HG02970 (cell line): ENCODE data around the gene ZGLP1.
"Not testable (repeated sequence)": the region's sequence is repeated elsewhere in the genome, so short reads cannot be mapped to it uniquely, and the experiment has no call there.

Source experiments
- ATAC-seq: cut with Tn5 transposase; IDR thresholded peaks from one replicate; pipeline ENCODE4 v1.9.1; 2021; ENCODE audit warnings: mild to moderate bottlenecking, moderate library complexity, moderate number of reproducible peaks; ENCODE audit not compliant: unreplicated experiment, low FRiP score

ZGLP1 gene

GRCh38 chr19:10283301-10284064 lies 26.1 kb downstream of the ZGLP1 start:
- ATAC-seq, result no peak

- not testable (repeated sequence) for ATAC-seq
Measured at GRCh38 chr19:10282043-10282442, 27.6 kb downstream of the ZGLP1 start.

DNA sequence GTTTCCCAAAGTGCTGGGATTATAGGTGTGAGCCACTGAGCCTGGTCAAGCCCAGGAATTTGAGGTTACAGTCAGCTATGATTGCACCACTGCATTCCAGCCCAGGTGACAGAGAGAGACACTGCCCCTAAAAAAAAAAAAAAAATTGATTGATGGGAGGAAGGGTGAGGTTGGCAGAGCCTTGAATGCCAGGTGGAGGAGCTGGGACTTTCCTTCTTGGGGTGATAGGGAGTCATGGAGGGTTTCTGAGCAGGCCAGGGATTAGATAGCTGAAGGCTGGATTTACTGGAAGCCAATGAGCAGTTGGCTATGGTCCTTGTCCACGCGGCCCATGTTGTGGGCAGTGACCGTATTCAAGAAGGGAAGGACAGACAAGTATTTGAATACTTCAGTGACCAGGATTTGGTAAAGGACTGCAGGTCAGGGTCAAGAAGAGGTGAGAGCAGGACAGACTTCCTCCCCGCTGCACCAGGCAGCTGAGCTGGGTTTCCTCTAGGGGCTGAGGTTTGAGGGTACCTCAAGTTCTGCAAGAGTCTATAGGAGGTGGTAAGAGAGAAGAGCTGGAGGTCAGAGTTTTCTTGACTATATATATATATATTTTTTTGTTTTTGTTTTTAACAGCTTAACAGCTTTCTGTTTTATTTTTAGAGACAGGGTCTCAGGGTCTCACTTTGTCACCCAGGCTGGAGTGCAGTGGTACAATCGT lies 29.7 kb downstream of the ZGLP1 start:
- no peak for ATAC-seq

DNA sequence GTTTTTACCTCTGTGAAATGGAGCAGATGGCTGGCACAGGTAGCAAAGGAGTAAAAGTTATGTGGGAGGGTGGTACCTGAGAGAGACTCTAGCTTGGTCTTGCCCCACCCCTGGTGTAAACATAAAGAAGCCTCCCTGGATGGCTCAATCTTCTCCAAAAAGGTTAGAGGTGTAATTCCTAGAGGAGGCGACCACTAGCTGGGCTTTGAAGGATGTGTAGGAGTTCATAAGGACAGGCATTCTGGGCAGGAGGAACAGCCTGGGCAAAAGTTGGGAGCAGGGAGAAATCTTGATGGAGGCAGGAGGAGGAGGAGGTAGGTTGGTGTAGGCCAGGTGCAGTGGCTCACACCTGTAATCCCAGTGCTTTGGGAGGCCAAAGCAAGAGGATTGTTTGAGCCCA lies 30.7 kb downstream of the ZGLP1 start:
- no peak for ATAC-seq

- no peak for ATAC-seq
Measured at GRCh38 chr19:10277795-10278589, 31.6 kb downstream of the ZGLP1 start.

- ATAC-seq, result no peak
Measured at GRCh38 chr19:10274589-10274988, 35.0 kb downstream of the ZGLP1 start.

DNA sequence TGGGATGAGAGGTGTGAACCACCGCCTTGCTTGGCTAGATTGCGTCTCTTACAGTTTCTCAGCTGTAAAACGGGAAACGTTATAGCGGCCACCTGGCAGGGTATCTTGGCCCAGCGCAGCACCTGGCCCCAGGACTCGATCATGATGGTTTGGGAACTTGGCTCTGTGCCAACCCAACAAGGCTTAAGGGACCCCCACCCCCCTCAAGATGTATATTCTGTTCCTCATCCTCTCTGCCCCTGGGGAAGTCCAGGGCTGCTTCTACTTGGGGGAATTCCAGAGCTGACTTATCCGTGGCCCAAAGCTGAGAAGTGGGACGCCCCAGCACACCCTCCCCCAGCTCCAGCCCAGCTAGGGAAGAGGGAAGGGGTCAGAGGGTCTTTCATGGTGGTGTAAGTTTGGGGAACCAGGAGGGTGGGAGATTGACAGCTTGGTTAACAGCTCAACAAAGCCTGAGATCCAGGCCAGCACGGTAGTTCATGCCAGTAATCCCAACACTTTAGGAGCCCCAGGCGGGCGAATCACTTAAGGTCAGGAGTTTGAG lies 38.0 kb downstream of the ZGLP1 start:
- ATAC-seq, result peak; percentile 22

DNA sequence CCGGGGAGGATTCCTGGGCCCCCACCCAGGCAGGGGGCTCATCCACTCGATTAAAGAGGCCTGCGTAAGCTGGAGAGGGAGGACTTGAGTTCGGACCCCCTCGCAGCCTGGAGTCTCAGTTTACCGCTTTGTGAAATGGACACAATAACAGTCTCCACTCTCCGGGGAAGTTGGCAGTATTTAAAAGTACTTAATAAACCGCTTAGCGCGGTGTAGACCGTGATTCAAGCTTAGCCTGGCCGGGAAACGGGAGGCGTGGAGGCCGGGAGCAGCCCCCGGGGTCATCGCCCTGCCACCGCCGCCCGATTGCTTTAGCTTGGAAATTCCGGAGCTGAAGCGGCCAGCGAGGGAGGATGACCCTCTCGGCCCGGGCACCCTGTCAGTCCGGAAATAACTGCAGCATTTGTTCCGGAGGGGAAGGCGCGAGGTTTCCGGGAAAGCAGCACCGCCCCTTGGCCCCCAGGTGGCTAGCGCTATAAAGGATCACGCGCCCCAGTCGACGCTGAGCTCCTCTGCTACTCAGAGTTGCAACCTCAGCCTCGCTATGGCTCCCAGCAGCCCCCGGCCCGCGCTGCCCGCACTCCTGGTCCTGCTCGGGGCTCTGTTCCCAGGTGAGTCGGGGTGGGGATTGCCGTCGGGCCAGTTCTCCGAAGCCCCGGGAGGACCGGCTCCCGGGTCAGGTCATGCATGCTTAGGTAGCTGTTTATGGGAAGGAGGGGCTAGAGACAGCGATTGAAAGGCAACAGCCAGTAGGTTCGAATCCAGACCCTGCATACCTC lies 38.8 kb downstream of the ZGLP1 start, which contains the start of gene ICAM1:
Gene ICAM1 (plus strand): TSS at position 505 of the 779 bp plus-strand sequence. CDS start 40 bp downstream, at position 545.
- peak; percentile 47 for ATAC-seq

DNA sequence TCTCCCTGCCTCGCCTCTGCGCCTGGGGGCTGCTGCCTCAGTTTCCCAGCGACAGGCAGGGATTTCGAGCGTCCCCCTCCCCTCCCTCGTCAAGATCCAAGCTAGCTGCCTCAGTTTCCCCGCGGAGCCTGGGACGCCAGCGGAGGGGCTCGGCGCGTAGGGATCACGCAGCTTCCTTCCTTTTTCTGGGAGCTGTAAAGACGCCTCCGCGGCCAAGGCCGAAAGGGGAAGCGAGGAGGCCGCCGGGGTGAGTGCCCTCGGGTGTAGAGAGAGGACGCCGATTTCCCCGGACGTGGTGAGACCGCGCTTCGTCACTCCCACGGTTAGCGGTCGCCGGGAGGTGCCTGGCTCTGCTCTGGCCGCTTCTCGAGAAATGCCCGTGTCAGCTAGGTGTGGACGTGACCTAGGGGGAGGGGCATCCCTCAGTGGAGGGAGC lies 39.4 kb downstream of the ZGLP1 start:
- peak; percentile 25 for ATAC-seq

DNA sequence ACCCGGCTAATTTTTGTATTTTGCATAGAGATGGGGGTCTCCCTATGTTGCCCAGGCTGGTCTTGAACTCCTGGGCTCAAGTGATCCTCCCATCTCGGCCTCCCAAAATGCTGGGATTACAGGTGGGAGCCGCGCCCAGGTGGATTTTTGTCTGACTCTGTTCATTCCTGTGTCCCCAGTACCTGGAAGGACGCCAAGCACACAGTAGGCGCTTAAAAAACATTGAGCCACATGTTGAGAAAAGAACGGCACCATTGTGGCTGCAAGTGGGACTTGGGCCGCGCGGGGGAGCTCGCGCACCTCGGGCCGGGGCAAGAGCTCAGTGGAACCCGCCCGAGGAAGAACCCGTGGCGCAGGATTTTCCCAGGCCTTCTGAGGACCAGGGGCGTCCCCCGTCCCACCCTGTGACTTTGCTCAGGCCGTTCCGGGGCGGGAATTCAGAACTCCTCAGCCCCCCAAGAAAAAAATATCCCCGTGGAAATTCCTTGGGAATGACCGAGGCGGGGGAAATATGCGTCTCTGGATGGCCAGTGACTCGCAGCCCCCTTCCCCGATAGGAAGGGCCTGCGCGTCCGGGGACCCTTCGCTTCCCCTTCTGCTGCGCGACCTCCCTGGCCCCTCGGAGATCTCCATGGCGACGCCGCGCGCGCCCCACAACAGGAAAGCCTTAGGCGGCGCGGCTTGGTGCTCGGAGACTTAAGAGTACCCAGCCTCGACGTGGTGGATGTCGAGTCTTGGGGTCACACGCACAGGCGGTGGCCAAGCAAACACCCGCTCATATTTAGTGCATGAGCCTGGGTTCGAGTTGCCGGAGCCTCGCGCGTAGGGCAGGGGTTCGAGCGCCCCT lies 40.1 kb downstream of the ZGLP1 start:
- ATAC-seq, result no peak

GRCh38 chr19:10268071-10268470 lies 41.5 kb downstream of the ZGLP1 start:
- no peak for ATAC-seq

- no peak for ATAC-seq
Measured at GRCh38 chr19:10266706-10267105, 42.9 kb downstream of the ZGLP1 start.

- no peak for ATAC-seq
Measured at GRCh38 chr19:10262771-10263170, 46.8 kb downstream of the ZGLP1 start.

DNA sequence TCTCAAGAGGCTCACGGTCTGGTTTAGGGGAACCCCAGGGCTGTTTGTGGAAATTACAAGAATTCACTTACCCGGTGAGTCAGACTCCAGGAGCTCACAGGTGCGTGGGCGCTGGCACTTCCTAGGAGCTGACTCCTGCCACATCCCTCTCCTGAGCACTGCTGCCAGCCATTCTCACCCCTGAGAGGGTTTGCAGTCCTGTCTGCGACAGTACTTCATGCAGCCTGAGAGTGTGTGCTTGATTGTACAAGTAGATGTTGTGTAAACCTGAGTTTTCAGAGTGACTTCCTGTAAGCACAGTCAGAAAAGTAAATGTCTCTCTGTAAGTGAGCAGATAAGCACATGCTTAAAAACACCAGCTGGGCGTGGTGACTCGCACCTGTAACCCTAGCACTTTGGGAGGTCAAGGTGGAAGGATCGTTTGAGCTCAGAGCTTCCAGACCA lies 49.5 kb downstream of the ZGLP1 start:
- no peak for ATAC-seq

GRCh38 chr19:10259162-10259905 lies 50.3 kb downstream of the ZGLP1 start:
- no peak for ATAC-seq

- ATAC-seq, result no peak
Measured at GRCh38 chr19:10258080-10258710, 51.4 kb downstream of the ZGLP1 start.

- ATAC-seq, result no peak
Measured at GRCh38 chr19:10256970-10257615, 52.5 kb downstream of the ZGLP1 start.
